IMR-90 (cell line): Measurements from ENCODE around the gene PFKP. TPM values are rescaled to one million over a fixed set of nuclear protein-coding genes. Genes with fewer than 3 reads are reported as not detected.

Source experiments
- ATAC-seq: fragments of 200-7000 bp; cut with Tn5 transposase; 2 replicates; pipeline ENCODE4 v1.9.1; 2020; ENCODE audit warnings: low read depth, mild to moderate bottlenecking, moderate library complexity
- BruUV-seq: library from RNA; stranded (reverse); fragments of 400-500 nt; replicated peaks from 2 replicates; lab custom pipeline; 2021; lab: Mats Ljungman, UMichigan
- CTCF ChIA-PET: fragments of 300-600 bp; formaldehyde crosslinking; extraction: SDS; loops from one replicate; lab custom pipeline; 2021; ENCODE audit warnings: antibody characterized with exemption; lab: Yijun Ruan, JAX
- POLR2A ChIA-PET: fragments of 300-600 bp; sonication (Branson Sonifier 250); formaldehyde crosslinking; loops from one replicate; lab custom pipeline; 2022; ENCODE audit warnings: antibody characterized with exemption; ENCODE audit not compliant: unreplicated experiment; lab: Charles Lee
- DNase-seq: peaks from one replicate; pipeline ENCODE4 v3.0.0; 2013
- H2AFZ ChIP-seq: replicated peaks from 2 replicates; pipeline ENCODE3; 2013; ENCODE audit warnings: low read length, mild to moderate bottlenecking; ENCODE audit not compliant: poor library complexity
- H2AK5ac ChIP-seq: 2 replicates; pipeline ENCODE4 v1.6.1; 2013; ENCODE audit warnings: low read depth, low read length, inconsistent platforms
- H2AK9ac ChIP-seq: replicated peaks from 2 replicates; pipeline ENCODE3; 2013; ENCODE audit warnings: mild to moderate bottlenecking, low read depth, low read length, moderate library complexity; ENCODE audit not compliant: poor library complexity
- H2BK120ac ChIP-seq: 2 replicates; pipeline ENCODE4 v1.6.1; 2013; ENCODE audit warnings: low read depth, low read length, inconsistent platforms
- H2BK15ac ChIP-seq: 3 replicates; pipeline ENCODE4 v1.6.1; 2013; ENCODE audit warnings: low read depth, low read length, inconsistent platforms
- H2BK20ac ChIP-seq: 2 replicates; pipeline ENCODE4 v1.6.1; 2013; ENCODE audit warnings: low read depth, mild to moderate bottlenecking, inconsistent platforms, low read length, moderate library complexity
- H2BK5ac ChIP-seq: 2 replicates; pipeline ENCODE4 v1.6.1; 2013; ENCODE audit warnings: mild to moderate bottlenecking, low read depth, low read length, inconsistent platforms; ENCODE audit not compliant: poor library complexity, severe bottlenecking
- H3K14ac ChIP-seq: replicated peaks from 2 replicates; pipeline ENCODE4 v1.6.1; 2013; ENCODE audit warnings: low read depth, low read length, inconsistent platforms
- H3K18ac ChIP-seq: 2 replicates; pipeline ENCODE4 v1.6.1; 2013; ENCODE audit warnings: low read depth, low read length, control low read depth
- H3K23ac ChIP-seq: 2 replicates; pipeline ENCODE4 v1.6.1; 2013; ENCODE audit warnings: low read depth, low read length, inconsistent platforms
- H3K27ac ChIP-seq: 2 replicates; pipeline ENCODE4 v1.5.1; 2013; ENCODE audit warnings: mild to moderate bottlenecking, control low read depth, low read length; ENCODE audit not compliant: insufficient read depth
- H3K27me3 ChIP-seq: 2 replicates; pipeline ENCODE4 v1.6.1; 2013; ENCODE audit warnings: low read length; ENCODE audit not compliant: control insufficient read depth, insufficient read depth
- H3K36me3 ChIP-seq: 2 replicates; pipeline ENCODE4 v1.6.1; 2013; ENCODE audit warnings: low read length, mixed read lengths; ENCODE audit not compliant: control insufficient read depth, insufficient read depth
- H3K4ac ChIP-seq: 2 replicates; pipeline ENCODE4 v1.6.1; 2013; ENCODE audit warnings: low read depth, low read length, inconsistent platforms
- H3K4me1 ChIP-seq: 2 replicates; pipeline ENCODE4 v1.6.1; 2013; ENCODE audit warnings: low read length, mixed read lengths; ENCODE audit not compliant: control insufficient read depth, insufficient read depth
- H3K4me2 ChIP-seq: 2 replicates; pipeline ENCODE4 v1.6.1; 2013; ENCODE audit warnings: low read depth, mild to moderate bottlenecking, control low read depth, low read length, moderate library complexity
- H3K4me3 ChIP-seq: 2 replicates; pipeline ENCODE4 v1.5.1; 2013; ENCODE audit warnings: low read depth, mild to moderate bottlenecking, control low read depth, low read length, moderate library complexity; ENCODE audit not compliant: insufficient read depth
- H3K56ac ChIP-seq: 2 replicates; pipeline ENCODE4 v1.6.1; 2013; ENCODE audit warnings: low read length, inconsistent platforms; ENCODE audit not compliant: insufficient read depth; ENCODE audit errors: extremely low read depth
- H3K79me1 ChIP-seq, 2 experiments: 2 replicates each; pipeline ENCODE4 v1.6.1; 2013; ENCODE audit warnings: low read length in 2 of 2, inconsistent platforms in 1 of 2, low read depth in 1 of 2
- H3K9ac ChIP-seq: 2 replicates; pipeline ENCODE4 v1.6.1; 2013; ENCODE audit warnings: low read depth, low read length, control low read depth
- H3K9me1 ChIP-seq: 2 replicates; pipeline ENCODE4 v1.6.1; 2013; ENCODE audit warnings: low read length, inconsistent platforms; ENCODE audit not compliant: insufficient read depth
- H3K9me3 ChIP-seq: 2 replicates; pipeline ENCODE4 v1.6.1; 2013; ENCODE audit warnings: low read length; ENCODE audit not compliant: control insufficient read depth, insufficient read depth
- H4K20me1 ChIP-seq: 2 replicates; pipeline ENCODE4 v1.6.1; 2013; ENCODE audit warnings: low read length, inconsistent platforms; ENCODE audit not compliant: insufficient read depth
- H4K5ac ChIP-seq: 2 replicates; pipeline ENCODE4 v1.6.1; 2013; ENCODE audit warnings: mild to moderate bottlenecking, low read depth, low read length, control low read depth
- H4K8ac ChIP-seq, 2 experiments: 2 replicates each; pipeline ENCODE4 v1.6.1; 2013; ENCODE audit warnings: low read depth in 2 of 2, low read length in 2 of 2, control low read depth in 1 of 2, inconsistent platforms in 1 of 2
- H4K91ac ChIP-seq: 2 replicates; pipeline ENCODE4 v1.6.1; 2013; ENCODE audit warnings: low read depth, low read length, inconsistent platforms; ENCODE audit not compliant: insufficient read depth
- CEBPB ChIP-seq: IDR thresholded peaks from 2 replicates; pipeline ENCODE4 v1.6.1; 2012; ENCODE audit warnings: low read depth, low read length, improper control_type of control experiment
- CHD1 ChIP-seq: IDR thresholded peaks from 2 replicates; pipeline ENCODE4 v1.6.1; 2012; ENCODE audit warnings: low read depth, low read length, improper control_type of control experiment
- ELK1 ChIP-seq: fragments of 150-350 bp; IDR thresholded peaks from 2 replicates; pipeline ENCODE4 v1.6.1; 2016; ENCODE audit warnings: low read depth, mild to moderate bottlenecking, low read length, moderate library complexity, borderline replicate concordance
- MAFK ChIP-seq: IDR thresholded peaks from 2 replicates; pipeline ENCODE4 v1.6.1; 2012; ENCODE audit warnings: low read depth, low read length, improper control_type of control experiment
- MXI1 ChIP-seq: IDR thresholded peaks from 2 replicates; pipeline ENCODE4 v1.6.1; 2012; ENCODE audit warnings: low read depth, mild to moderate bottlenecking, low read length, moderate library complexity, borderline replicate concordance
- RAD21 ChIP-seq: IDR thresholded peaks from 2 replicates; pipeline ENCODE4 v1.6.1; 2012; ENCODE audit warnings: low read length, improper control_type of control experiment
- RFX5 ChIP-seq: IDR thresholded peaks from 2 replicates; pipeline ENCODE4 v1.8.0; 2012; ENCODE audit warnings: low read depth, mild to moderate bottlenecking, low read length, moderate library complexity
- SMC3 ChIP-seq: fragments of 150-350 bp; IDR thresholded peaks from 2 replicates; pipeline ENCODE4 v1.6.1; 2016; ENCODE audit warnings: low read depth, mild to moderate bottlenecking, antibody characterized with exemption, low read length, moderate library complexity
- WGBS, 2 experiments: methylation state at CpG; one replicate each; pipeline versions ENCODE4 v1.1.5 to v1.1.7; 2013; ENCODE audit warnings: missing lambda C conversion rate in 2 of 2; ENCODE audit not compliant: insufficient read length in 1 of 2; ENCODE audit errors: extremely low coverage in 2 of 2; 5-methylcytosine and 5-hydroxymethylcytosine counted together
- dilution Hi-C: fragments of 300-500 bp; cut with HindIII; formaldehyde crosslinking; loops from one replicate; pipeline ENCODE4 v1.14.3; 2018; ENCODE audit warnings: low sequenced_read_pairs; ENCODE audit not compliant: unreplicated experiment
- in situ Hi-C: fragments of 300-500 bp; cut with MboI; formaldehyde crosslinking; loops from 3 replicates; pipeline ENCODE4 v1.14.3; 2019; ENCODE audit warnings: low sequenced_read_pairs, inconsistent platforms, mixed read lengths
- intact Hi-C: fragments of 100-400 bp; cut with micrococcal nuclease; formaldehyde crosslinking; loops from 2 replicates; pipeline ENCODE4 v1.10.0; 2022
- polyA plus RNA-seq, 3 experiments: library from polyadenylated mRNA; depleted of rRNA; stranded (reverse); fragments of >200 nt; gene quantifications; 2 replicates each; pipeline ENCODE4 v1.2.3, GENCODE V29; 2012; ENCODE audit warnings: low replicate concordance in 1 of 3
- total RNA-seq: library from RNA; depleted of rRNA; stranded (reverse); fragments of >200 nt; gene quantifications from 2 replicates; pipeline ENCODE4 v1.2.3, GENCODE V29; 2012

Gene PFKP
- total and polyA plus RNA-seq, 2 of the 4 experiments (the other 2 are of a cell fraction): 223 to 294 TPM

- no TSS peak for BruUV-seq
- Histone ChIP-seq H3K79me1 (no peaks in the 10 kb centered on the region), H2AFZ (no peak overlapping the region), H2BK120ac (no peak overlapping the region), H3K23ac (no peak overlapping the region), H3K4me1 (no peaks in the 10 kb centered on the region), H4K20me1 (no peaks in the 10 kb centered on the region), H2BK15ac (no peak overlapping the region), H2BK5ac (no peak overlapping the region), H4K91ac (no peak overlapping the region), H2BK20ac (no peak overlapping the region), H4K8ac (no peak overlapping the region), H3K27me3 (peaks cover 16% of the 10 kb centered on the region), H3K4me3 (no peak overlapping the region), H3K9me3 (0 out of 2 replicates have a peak, but pooled peaks cover 5% of the 10 kb centered on the region), H3K36me3 (no peaks in the 10 kb centered on the region), H2AK5ac (no peak overlapping the region), H3K9ac (no peak overlapping the region), H3K4me2 (no peak overlapping the region), H3K4ac (no peak overlapping the region), H3K56ac (no peak overlapping the region), H2AK9ac (peak overlapping the region; percentile 31), H3K14ac (no peak overlapping the region), H3K27ac (no peak overlapping the region), H3K9me1 (no peaks in the 10 kb centered on the region), H3K18ac (no peak overlapping the region), H4K5ac (no peak overlapping the region)
- WGBS, 2 experiments: 94% methylated on average over 14 of the region's 19 CpGs; no CpG with 5 or more reads in 1 of the 2 experiments
- no peak for DNase-seq
- POLR2A ChIA-PET: no interaction called here
- dilution Hi-C loops: no loop called here
- intact Hi-C loops: no loop called here
- in situ Hi-C loops: no loop called here
- CTCF ChIA-PET: no interaction called here
- TF ChIP-seq SMC3 (no peak), RAD21 (no peak), MAFK (no peak), CEBPB (no peak), ELK1 (no peak), RFX5 (no peak), MXI1 (no peak), CHD1 (no peak)
- ATAC-seq: no peak
Observed at GRCh38 chr10:3020881-3021280, 46.5 kb upstream of the PFKP start.
